Activated CD8-positive, alpha-beta memory T cell treated with anti-CD3 and anti-CD28 coated beads for 48 hours (primary cell): ENCODE measurements around the gene ZNF516.

Experiments
- DNase-seq, 3 experiments: peaks; one replicate each; pipeline ENCODE4 v3.0.0-alpha.2; 2020; ENCODE audit warnings: low read depth in 2 of 3, low spot score in 2 of 3

The ZNF516 gene

DNA sequence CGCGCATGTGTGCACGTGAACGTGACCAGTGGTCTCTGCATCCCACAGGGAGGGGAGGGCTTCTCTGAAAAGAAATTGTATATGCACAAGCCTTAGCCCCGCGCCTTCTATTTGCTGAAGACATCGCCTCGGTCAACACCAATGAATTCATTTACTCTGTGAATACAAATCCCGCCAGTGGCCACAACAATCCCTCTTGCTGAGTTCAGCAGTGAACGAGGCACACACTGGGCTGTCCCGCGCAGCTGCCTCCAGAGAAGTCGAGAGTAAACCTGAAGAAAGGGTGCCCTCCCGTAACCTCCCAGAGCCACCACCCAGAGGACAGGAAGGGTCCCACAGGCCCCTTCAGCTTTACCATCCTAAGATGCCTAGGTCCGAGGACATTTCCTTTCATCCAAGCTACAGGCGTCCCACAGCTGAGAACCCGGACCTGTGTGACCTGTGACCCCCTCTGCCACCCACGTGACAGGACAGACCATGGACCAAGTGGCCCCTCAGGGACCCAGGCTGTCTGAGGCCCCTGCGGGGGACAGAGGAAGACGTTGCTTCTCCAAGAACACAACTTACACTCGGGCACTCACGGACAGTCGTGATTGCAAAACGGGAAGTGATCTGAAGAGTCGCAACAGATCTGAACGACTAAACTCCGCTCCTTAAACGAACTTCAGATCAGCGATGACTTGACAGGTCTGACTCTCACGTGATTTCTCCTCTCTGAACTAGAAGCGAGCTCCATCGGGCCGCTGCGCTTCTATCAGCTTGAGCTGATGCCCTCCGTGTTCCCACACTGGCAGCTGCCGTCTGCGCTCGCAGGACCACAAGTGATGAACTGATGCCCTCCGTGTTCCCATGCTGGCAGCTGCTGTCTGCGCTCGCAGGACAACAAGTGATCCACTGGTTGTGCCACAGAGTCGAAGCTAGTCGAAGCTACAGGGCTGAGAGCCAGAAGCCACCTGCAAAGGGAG, 92.7 kb downstream of the ZNF516 start:
- no peak for DNase-seq

DNA sequence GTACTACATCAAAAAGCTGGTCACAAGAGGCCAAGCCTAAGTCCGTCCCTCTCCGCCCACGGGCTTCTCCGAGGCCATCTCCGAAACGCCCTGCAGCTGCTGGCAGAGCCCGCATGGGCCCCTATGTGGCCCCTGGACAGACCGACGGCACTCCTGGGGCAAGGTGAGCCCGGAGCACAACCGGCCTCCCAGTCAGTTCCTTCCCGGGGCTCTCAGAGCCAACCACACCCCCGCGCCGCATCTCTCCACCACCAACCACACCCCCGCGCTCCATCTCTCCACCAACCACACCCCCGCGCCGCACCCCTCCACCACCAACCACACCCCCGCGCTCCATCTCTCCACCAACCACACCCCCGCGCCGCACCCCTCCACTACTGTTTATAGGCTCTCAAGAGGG, 93.5 kb downstream of the ZNF516 start:
- DNase-seq = no peak

DNA sequence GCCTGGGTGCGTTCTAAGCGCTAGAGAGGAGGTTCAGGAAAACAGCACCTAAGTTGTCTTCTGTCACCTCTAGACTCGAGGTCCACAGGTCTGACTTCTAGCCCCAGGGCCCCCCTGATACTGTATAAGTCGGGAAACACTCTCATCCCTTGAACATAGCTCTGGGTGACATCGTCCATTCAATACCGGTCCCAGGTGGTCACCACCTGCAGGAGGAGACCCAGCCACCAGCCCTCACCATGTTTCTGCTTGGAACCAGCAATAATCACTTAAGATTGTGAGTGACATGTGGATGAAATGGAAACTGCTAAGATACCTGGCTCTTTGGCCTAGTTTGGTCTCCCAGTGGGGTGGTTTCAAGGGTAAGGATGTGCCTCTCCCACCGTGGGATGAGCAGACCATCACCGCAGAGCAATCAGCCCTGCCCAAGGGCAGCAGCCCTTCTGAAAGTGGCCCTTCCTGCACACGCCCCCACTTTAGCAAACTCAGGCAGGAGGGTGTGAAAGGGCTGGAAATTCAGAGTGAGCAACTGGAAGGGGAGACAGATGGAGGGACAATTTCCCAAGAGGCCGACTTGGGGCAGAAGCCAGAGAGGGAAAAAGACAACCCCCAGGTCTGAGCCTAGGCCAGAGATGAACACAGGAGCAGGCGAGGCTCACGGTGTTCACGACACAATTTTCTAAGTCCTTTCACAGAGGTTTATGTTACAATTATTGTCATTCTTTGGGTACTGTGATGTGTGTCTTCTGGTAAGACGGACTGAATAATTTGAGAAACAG, 95.2 kb downstream of the ZNF516 start:
- no peak for DNase-seq

DNA sequence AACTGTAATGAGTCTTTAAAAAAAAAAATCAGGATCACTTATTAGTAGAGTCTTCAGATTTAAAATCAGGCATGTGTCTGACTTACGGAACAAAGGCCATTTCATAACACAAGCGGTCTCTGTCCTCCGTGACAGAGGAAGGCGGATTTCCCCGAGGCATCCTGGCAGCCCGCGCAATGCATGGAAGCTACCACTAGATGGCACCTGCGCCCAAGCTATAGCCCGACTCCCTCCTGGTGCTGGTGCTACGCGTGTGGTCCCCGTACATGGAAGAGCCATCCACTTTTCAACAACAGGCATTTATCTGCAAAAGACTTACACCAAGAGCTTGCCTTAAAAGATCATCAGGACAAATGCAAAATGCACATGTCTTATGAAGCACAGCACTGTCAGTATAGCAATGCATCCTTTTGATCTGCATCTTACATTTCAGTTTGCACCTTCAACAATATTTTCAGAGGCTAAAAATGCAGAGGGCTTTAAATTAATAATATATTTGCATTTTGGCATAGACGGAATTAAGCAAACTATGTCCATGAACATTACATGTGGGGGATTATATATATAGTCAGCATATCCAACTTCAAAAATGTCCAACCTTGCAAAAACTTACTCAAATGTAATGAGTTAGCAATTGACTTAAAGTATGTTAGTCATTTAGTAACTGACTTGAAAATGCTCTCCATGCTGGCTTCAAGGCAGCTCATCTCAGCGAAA, 96.0 kb downstream of the ZNF516 start:
- peak; percentile 38 to 65 (median 51) for DNase-seq

DNA sequence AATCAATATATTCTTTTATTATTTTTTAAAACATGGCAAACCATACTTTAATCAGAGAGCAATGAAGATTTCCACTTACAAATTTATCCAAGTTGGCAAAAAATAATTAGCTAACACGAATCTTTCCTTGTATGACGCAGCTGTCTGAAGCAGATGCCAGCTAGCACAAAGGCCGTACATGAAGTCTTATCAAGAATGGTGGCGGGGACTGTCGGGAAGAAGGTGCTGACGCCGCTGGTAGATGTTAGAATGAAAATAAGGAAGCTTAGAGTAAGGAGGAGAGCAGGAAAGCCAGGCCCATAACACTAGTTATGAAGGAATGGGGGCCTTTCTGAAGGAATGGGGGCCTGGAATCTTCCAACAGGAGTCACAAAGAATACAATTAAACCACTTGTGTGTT, 96.7 kb downstream of the ZNF516 start:
- DNase-seq = no peak

DNA sequence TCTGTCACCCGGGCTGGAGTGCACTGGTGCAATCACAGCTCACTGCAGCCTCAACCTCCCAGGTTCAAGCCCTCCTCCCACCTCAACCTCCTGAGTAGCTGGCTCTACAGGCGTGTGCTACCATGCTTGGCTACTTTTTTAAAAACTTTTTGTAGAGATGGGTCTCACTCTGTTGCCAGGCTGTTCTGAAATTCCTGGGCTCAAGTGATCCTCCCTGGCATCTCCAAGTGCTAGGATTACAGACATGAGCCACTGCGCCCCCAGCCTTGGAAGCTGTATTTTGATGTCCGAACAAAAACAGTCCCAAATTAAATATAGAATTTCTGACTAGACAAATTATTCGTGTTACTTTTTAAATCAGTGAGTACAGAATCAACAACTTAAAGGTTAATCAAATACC, 97.4 kb downstream of the ZNF516 start:
- no peak for DNase-seq

DNA sequence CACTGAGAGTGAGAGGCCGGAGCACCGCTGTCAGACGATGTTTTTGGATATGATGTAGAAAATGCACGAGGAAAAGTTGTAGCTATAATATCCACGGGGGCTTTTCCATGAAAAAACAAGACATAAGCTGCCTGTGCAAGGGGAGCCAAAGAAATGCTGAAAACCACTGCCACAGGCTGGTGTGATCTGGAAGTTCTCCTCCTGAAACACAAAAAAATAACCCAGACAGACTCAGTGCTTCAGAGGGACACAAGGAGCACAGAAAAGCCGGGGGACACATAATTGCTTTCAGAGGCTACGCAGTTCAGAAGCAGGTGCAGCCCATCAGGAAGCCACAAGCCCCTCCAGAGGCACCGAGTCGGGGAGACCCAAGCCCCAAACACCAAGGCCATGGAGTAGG, 98.2 kb downstream of the ZNF516 start:
- no peak for DNase-seq

DNA sequence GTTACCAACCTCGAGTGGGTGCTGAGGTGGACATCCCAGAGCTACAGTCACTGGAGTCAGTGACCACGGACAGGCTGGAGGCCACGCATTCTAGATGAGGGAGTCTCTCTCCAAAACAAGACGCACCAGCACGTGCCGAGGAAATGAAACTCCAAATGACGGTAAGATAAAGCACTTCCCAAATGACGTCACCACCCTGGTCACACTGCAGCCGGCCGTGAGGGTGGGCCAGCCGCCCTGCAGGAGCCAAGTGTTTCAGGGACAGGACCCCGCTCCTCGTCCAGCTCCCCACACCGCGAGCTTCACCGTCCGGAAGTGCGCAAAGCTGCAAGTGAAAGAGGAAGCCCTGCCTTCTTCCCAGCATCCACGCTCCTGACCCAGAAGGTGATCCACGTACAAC, 99.4 kb downstream of the ZNF516 start:
- DNase-seq = no peak

DNA sequence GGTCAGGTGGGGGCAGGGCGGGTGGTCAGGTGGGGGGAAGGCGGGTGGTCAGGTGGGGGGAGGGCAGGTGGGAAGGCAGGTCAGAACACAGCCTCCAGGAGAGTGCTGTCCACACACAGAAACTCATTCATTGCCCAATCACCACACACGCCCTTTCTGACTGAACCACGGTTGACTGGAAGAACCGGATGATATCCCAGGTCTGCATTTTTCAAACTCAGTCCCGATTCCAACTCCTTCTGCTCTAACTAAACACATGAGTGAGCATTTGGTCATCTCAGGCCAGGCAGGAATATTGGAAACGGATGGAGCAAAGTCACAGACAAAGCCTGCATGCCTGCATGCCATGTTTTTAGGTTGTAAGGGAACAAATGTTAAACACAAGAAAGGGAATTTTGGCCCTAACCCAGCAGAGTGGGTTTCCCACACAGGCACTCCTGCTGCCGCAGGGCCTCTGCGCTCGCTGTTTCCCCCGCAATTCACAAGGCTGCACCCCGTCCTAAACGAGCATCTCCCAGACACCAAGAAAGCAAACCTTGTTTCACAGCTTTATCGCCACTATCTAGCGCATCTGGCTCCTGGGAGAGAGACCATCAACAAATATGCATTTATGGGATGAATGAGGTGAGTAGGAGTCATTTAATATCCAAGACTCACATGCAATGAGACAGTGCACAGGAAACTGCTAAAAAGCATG, 100.1 kb downstream of the ZNF516 start:
- no peak for DNase-seq

DNA sequence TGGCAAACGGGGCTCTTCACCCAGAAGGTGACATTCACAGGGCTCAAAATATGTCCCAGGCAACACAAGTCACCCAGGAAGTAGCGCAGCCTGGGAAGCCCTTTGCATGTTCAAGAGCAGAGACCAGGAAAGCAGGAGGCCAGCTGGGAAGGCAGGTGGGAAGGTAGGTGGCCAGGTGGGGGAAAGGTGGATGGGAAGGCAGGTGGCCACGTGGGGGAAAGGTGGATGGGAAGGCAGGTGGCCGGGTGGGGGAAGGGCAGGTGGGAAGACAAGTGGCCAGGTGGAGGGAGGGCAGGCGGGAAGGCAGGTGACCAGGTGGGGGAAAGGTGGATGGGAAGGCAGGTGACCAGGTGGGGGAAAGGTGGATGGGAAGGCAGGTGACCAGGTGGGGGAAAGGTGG, 102.7 kb downstream of the ZNF516 start:
- no peak for DNase-seq

DNA sequence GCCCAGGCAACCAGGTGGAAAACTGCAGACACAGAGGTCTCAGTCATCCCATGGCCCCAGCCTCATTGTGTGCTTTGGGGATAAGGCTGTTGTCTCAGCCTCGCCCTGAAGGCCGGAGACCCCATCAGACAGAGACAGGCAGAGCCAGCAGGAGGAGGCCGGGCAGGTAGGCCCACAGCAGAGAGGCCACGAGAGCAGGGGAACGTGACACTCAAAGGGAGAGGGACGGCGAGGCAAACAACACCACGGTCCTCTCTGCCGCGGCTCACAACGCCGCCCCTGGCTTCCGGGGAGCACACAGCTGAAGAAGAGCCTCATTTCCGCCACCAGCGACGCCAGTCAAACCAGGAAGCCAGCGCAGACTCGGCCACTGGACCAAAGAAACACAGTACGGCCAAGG, 103.3 kb downstream of the ZNF516 start:
- no peak for DNase-seq

DNA sequence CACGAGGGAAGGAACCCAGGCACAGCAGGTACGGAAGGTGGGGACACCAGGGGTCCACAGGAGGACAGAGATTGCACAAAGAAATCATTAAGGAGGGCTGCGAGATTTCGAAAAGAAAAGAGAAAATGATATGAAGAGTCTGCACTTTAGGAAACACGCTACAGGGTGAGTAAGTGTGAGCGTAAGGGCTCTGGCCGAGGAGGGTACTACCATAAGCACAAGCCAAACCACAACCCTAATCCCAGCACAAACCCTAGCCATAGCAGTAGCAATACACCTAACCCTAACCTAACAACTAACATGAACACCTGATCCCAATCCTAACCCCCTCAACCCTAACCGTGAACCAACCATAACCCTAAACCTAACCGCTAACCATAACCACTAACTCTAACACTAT, 104.0 kb downstream of the ZNF516 start:
- no peak for DNase-seq

DNA sequence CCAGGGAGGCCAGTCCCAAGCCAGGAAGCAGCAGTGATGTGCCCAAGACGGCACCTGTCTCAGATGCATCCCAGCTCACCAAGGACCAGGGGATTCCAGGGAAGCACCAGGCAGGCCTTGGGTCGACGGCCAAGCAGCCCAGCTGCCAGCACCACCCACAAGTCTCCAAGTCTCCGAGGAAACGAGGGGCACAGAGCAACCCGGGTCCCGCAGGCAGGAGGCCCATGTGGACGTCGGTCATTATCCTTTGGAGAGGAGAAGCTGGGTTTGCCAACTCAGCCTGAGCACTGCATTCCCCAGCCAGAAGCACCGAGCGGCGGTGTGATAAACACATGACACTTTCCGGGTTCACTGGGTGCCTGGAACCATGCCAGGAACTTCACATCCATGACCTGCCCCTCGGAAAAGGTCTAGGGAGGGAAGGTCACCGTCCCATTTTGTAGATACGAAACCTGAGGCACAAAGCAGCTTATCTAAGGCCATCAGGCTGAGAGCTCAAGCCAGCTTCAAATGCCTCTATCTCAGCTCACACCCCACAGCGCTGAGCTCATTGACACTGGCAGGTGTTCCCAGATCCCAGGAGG, 104.5 kb downstream of the ZNF516 start:
- DNase-seq = no peak

DNA sequence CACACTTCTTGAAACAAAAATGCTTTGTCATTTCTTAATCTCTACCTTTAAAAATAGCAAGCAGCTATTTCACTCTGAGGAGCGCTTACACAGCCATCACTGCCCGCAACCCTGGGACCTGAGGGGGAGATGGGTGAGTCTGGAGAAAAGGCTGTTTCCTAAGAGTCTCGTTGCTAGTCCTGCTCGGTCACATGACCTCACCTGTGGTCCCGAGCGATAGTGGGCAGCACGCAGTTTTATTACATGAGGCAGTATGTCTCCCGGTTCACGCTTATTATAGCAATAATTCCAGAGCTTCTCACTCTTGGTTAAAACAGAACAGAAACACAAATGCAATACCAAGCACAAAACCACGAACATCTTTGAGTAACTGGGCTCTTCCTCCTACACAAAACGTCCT, 105.3 kb downstream of the ZNF516 start:
- DNase-seq = no peak

DNA sequence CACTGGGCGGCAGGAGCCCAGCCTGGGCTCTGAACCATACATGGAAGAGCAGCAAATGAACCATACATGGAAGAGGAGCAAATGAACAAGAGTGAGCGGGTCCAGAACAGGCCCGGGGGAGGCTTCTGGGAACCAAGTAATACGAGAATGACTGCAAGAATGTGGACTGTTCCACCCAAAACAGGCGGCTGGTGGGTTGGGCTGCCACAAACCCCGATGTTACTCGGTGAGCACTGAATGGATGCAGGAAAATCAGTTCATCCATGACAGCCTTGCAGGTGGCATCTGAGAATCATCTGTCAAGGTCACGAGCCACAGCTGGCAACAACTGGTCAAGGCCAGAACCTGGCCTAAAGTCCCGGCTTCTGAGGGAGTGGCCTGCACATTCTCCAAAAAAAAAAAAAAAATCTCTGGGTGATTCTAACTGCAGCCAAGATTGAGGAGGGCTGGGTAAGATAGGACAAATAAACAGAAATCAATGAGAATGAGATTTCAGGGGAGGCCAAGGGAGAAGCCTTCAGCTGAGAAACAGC, 106.1 kb downstream of the ZNF516 start:
- DNase-seq = no peak

DNA sequence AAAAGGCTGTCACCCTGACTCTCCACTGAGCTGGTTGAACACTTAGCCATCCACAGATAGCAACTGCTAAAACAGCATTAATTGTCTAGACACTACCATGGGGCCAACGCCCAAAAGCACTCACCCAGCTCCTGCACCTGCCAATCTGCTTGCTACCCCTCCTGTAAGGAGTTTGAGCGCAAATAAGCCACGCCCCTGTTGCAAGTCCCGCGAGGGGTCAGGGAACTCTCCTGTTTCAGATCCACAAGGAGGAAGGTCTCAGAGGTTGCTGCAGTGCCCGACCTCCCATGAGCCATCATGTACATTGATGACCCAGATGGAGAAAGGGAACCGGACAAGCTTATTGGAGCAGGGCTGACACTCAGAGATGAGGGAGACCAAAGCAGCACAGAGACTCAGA, 106.8 kb downstream of the ZNF516 start:
- DNase-seq = no peak

DNA sequence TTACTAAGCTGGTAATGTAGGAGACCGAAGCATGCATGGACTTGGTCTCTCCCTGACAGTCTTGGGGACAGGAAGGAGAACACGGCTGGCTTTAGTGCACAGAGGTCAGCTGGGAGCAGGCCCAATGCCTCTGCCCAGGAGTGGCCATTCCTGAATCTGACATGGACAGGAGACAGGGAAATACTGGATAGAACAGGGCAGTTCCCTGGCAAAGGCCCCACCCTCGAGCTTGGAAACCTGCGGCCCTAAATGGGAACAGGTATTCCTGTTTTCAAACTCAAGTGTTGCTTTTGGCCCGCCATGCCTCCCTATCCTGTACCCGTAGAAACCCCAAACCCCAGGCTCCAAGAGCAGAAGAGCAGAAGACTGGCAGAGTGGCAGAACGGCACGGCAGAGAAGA, 107.4 kb downstream of the ZNF516 start:
- no peak for DNase-seq

DNA sequence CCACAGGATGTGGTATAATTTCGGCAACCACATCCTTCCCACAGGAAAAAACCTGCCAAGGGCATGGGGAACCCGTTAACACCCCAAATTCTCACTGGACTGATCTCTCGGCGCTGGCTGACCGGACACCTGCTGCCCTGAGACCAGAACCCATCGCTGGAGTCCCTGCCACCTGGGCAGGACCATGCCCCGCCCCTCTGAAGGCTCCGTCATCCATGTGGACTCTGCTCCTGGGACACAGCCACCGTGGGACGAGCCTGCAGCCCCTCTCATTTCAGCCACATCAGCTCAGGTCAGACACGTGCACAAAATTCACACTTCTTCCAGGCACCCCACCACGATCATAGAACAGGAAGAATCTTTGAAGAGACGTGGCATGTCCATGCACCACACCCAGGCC, 108.2 kb downstream of the ZNF516 start:
- no peak for DNase-seq

DNA sequence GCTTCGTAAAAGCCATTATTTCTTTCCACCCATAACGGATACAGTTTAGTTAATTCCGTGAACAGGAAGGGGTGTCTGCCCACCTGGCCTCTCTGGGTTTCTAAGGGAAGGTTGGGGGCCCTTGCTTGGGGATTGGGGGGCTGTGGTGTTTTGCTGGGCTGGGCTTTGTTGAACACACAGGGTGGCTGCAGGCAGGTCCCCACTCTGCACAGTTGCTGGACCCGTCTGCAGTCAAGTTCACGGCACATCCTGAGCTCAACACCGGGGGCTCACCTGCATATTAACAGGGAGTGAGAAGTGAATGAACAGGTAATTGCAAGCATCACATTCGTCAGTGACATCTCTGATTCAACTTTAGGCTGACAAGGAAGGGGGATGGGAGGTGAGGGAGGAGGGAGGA, 109.0 kb downstream of the ZNF516 start:
- no peak for DNase-seq

DNA sequence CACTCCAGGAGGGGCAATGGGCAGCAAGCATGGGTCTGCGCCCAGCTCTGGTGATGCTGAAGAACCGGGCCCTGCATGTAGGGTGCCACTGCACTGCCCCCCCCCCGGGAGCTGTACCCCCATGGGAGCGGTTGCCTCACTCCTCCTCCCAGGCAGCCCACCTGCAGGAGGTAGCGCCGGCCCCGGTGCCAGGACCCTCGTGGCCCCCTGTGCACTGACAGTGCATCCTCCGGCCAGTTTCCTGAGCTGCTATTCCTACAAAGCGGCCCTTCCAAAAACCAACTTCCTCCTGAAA, 109.4 kb downstream of the ZNF516 start:
- DNase-seq = no peak
